GM23338 (cell line): Measurements from ENCODE around the gene SCCPDH. TPM values are rescaled to one million over a fixed set of nuclear protein-coding genes. Genes with fewer than 3 reads are reported as not detected.

Source experiments
- ATAC-seq: fragments of 200-7000 bp; cut with Tn5 transposase; 3 replicates; pipeline ENCODE4 v1.9.1; 2020
- DNase-seq: peaks from one replicate; pipeline ENCODE4 v3.0.0-alpha.2; 2015; ENCODE audit warnings: low spot score
- H2AFZ ChIP-seq: fragments of 200-600 bp; sonication (generic); 2 replicates; pipeline ENCODE4 v1.8.0; 2016; ENCODE audit warnings: antibody characterized with exemption, mild to moderate bottlenecking, moderate library complexity
- H3F3A ChIP-seq: fragments of 200-600 bp; sonication (generic); replicated peaks from 2 replicates; pipeline ENCODE4 v1.8.0; 2017; ENCODE audit warnings: antibody characterized with exemption, mixed run types, low read depth
- H3K27ac ChIP-seq: fragments of 200-600 bp; sonication (generic); 2 replicates; pipeline ENCODE4 v1.6.1; 2016; ENCODE audit warnings: low read depth
- H3K27me3 ChIP-seq: fragments of 200-600 bp; sonication (generic); 2 replicates; pipeline ENCODE4 v1.8.0; 2016; ENCODE audit warnings: mild to moderate bottlenecking, mixed run types, moderate library complexity; ENCODE audit not compliant: insufficient read depth
- H3K36me3 ChIP-seq: fragments of 200-600 bp; sonication (generic); 2 replicates; pipeline ENCODE4 v1.8.0; 2016; ENCODE audit warnings: mild to moderate bottlenecking; ENCODE audit not compliant: insufficient read depth
- H3K4me1 ChIP-seq: fragments of 200-600 bp; sonication (generic); 2 replicates; pipeline ENCODE4 v1.8.0; 2016; ENCODE audit warnings: mild to moderate bottlenecking, moderate library complexity; ENCODE audit not compliant: insufficient read depth
- H3K4me2 ChIP-seq: fragments of 200-600 bp; sonication (generic); 2 replicates; pipeline ENCODE4 v1.7.1; 2017; ENCODE audit warnings: mixed run types
- H3K4me3 ChIP-seq: fragments of 200-600 bp; sonication (generic); 2 replicates; pipeline ENCODE4 v1.6.1; 2016; ENCODE audit warnings: mixed run types
- H3K79me2 ChIP-seq: fragments of 200-600 bp; sonication (generic); replicated peaks from 2 replicates; pipeline ENCODE4 v1.8.0; 2017; ENCODE audit warnings: mild to moderate bottlenecking; ENCODE audit not compliant: insufficient read depth
- H3K9me2 ChIP-seq: fragments of 200-600 bp; sonication (generic); 2 replicates; pipeline ENCODE4 v1.8.0; 2017; ENCODE audit not compliant: insufficient read depth
- H4K20me1 ChIP-seq: fragments of 200-600 bp; sonication (generic); replicated peaks from 2 replicates; pipeline ENCODE4 v1.8.0; 2017; ENCODE audit warnings: mild to moderate bottlenecking; ENCODE audit not compliant: insufficient read depth
- H3K27ac Mint-ChIP-seq: 2 replicates; pipeline ENCODE4 v1.8.0; 2020; ENCODE audit warnings: inconsistent platforms, mild to moderate bottlenecking, moderate library complexity, mixed read lengths
- H3K27me3 Mint-ChIP-seq: 3 replicates; pipeline ENCODE4 v1.8.0; 2022; ENCODE audit warnings: low read depth, mild to moderate bottlenecking, moderate library complexity, mixed read lengths, inconsistent platforms; ENCODE audit not compliant: insufficient read depth, poor library complexity
- H3K36me3 Mint-ChIP-seq: 3 replicates; pipeline ENCODE4 v1.8.0; 2021; ENCODE audit warnings: low read depth, mild to moderate bottlenecking, inconsistent platforms, moderate library complexity, mixed read lengths
- H3K4me1 Mint-ChIP-seq: 3 replicates; pipeline ENCODE4 v1.8.0; 2020; ENCODE audit warnings: mild to moderate bottlenecking, inconsistent platforms, mixed read lengths
- H3K4me3 Mint-ChIP-seq: 3 replicates; pipeline ENCODE4 v1.8.0; 2021; ENCODE audit warnings: moderate library complexity, mild to moderate bottlenecking, inconsistent platforms, mixed read lengths
- H3K9me3 Mint-ChIP-seq: 3 replicates; pipeline ENCODE4 v1.8.0; 2020; ENCODE audit warnings: moderate library complexity, mild to moderate bottlenecking, inconsistent platforms, mixed read lengths
- CREB1 ChIP-seq: fragments of 250-450 bp; sonication (Bioruptor Pico); IDR thresholded peaks from 2 replicates; pipeline ENCODE4 v1.5.0; 2020; ENCODE audit warnings: low read depth, mild to moderate bottlenecking, moderate library complexity
- EZH2 ChIP-seq: fragments of 200-600 bp; sonication (generic); IDR thresholded peaks from one replicate; pipeline ENCODE4 v1.8.0; 2017; ENCODE audit warnings: antibody characterized with exemption, mild to moderate bottlenecking, low read depth; ENCODE audit not compliant: unreplicated experiment
- EZH2phosphoT487 ChIP-seq: fragments of 200-600 bp; sonication (generic); IDR thresholded peaks from one replicate; pipeline ENCODE4 v1.8.1; 2018; ENCODE audit warnings: antibody characterized with exemption; ENCODE audit not compliant: unreplicated experiment
- STAT1 ChIP-seq: IDR thresholded peaks from one replicate; pipeline ENCODE4 v1.6.1; 2016; ENCODE audit warnings: antibody characterized with exemption; ENCODE audit not compliant: unreplicated experiment
- ZNF114 ChIP-seq: fragments of 250-450 bp; sonication (Bioruptor Pico); IDR thresholded peaks from 2 replicates; pipeline ENCODE4 v1.5.0; 2020; ENCODE audit warnings: mild to moderate bottlenecking, moderate library complexity
- polyA plus RNA-seq: library from polyadenylated mRNA; unstranded; fragments of >200 nt; fragmentation: Nextera tagmentation; extraction: Ambion mirVana; gene quantifications from 2 replicates; pipeline ENCODE4 v1.2.1, GENCODE V29; 2016
- total RNA-seq: library from RNA; depleted of rRNA; stranded (reverse); fragments of >200 nt; shearing (Covaris generic); gene quantifications from 2 replicates; pipeline ENCODE4 v1.2.3, GENCODE V29; 2014
- TF ChIP-seq, protein P1 (sequence below), 2 experiments: fragments of 200-600 bp in 1 of 2; sonication (generic) in 1 of 2; conservative IDR thresholded peaks; 2 replicates each; pipeline versions ENCODE4 v1.5.1 to v1.6.1; 2016 to 2017; ENCODE audit warnings: antibody characterized with exemption in 2 of 2, low read depth in 2 of 2, mild to moderate bottlenecking in 2 of 2, moderate library complexity in 1 of 2
- TF ChIP-seq, protein P2 (sequence below): IDR thresholded peaks from one replicate; pipeline ENCODE4 v1.6.1; 2018; ENCODE audit warnings: antibody characterized with exemption; ENCODE audit not compliant: unreplicated experiment
- TF ChIP-seq, protein P3 (sequence below): fragments of 250-450 bp; sonication (Bioruptor Pico); IDR thresholded peaks from 2 replicates; pipeline ENCODE4 v1.5.0; 2020; ENCODE audit warnings: mild to moderate bottlenecking, moderate library complexity

SCCPDH gene
- total and polyA plus RNA-seq, 2 experiments from 2014 or later, result 14.4 to 18.8 TPM

DNA sequence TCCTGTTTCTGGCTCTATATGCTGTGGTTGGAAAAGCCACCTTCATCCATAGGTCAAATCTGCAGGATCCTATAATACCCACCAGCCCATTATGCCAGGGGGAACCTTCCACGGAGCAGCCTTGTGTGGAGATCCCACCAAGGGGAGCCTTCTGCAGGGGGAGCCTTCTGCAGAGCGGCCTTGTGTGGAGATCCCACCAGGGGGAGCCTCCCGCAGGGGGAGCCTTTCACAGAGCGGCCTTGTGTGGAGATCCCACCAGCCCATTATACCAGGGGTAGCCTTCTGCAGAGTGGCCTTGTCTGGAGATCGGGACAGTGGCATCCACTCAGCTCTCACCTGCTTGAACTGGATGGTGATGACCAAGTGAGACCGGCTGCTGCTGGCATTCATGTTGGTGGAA, 85.3 kb downstream of the SCCPDH start:
- Histone ChIP-seq H3K4me1 (peaks cover 11% of the 10 kb centered on the region; the same call in 1 of the 2 replicates), H3K36me3 (no peaks in the 10 kb centered on the region), H2AFZ (no peak overlapping the region), H3K79me2 (no peaks in the 10 kb centered on the region), H3K4me2 (no peak overlapping the region), H3K9me2 (no peaks in the 10 kb centered on the region), H3K4me3 (no peak overlapping the region), H3K27me3 (no peaks in the 10 kb centered on the region), H3K27ac (no peak overlapping the region), H3F3A (no peaks in the 10 kb centered on the region), H4K20me1 (no peaks in the 10 kb centered on the region)
- no peak for DNase-seq
- H3K9me3 Mint-ChIP-seq, result peaks cover 8% of the 10 kb centered on the region; the same call in 1 of the 3 replicates
- H3K4me3 Mint-ChIP-seq, result no peak overlapping the region
- TF ChIP-seq, protein P1, sequence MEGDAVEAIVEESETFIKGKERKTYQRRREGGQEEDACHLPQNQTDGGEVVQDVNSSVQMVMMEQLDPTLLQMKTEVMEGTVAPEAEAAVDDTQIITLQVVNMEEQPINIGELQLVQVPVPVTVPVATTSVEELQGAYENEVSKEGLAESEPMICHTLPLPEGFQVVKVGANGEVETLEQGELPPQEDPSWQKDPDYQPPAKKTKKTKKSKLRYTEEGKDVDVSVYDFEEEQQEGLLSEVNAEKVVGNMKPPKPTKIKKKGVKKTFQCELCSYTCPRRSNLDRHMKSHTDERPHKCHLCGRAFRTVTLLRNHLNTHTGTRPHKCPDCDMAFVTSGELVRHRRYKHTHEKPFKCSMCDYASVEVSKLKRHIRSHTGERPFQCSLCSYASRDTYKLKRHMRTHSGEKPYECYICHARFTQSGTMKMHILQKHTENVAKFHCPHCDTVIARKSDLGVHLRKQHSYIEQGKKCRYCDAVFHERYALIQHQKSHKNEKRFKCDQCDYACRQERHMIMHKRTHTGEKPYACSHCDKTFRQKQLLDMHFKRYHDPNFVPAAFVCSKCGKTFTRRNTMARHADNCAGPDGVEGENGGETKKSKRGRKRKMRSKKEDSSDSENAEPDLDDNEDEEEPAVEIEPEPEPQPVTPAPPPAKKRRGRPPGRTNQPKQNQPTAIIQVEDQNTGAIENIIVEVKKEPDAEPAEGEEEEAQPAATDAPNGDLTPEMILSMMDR (conservative IDR thresholded peaks at IDR 0.05; ENCODE audit: low read depth in 2 of 2), result peak in 1 of 2 experiments; percentile 34; a peak in 3 of 4 replicates
- TF ChIP-seq, protein P2, sequence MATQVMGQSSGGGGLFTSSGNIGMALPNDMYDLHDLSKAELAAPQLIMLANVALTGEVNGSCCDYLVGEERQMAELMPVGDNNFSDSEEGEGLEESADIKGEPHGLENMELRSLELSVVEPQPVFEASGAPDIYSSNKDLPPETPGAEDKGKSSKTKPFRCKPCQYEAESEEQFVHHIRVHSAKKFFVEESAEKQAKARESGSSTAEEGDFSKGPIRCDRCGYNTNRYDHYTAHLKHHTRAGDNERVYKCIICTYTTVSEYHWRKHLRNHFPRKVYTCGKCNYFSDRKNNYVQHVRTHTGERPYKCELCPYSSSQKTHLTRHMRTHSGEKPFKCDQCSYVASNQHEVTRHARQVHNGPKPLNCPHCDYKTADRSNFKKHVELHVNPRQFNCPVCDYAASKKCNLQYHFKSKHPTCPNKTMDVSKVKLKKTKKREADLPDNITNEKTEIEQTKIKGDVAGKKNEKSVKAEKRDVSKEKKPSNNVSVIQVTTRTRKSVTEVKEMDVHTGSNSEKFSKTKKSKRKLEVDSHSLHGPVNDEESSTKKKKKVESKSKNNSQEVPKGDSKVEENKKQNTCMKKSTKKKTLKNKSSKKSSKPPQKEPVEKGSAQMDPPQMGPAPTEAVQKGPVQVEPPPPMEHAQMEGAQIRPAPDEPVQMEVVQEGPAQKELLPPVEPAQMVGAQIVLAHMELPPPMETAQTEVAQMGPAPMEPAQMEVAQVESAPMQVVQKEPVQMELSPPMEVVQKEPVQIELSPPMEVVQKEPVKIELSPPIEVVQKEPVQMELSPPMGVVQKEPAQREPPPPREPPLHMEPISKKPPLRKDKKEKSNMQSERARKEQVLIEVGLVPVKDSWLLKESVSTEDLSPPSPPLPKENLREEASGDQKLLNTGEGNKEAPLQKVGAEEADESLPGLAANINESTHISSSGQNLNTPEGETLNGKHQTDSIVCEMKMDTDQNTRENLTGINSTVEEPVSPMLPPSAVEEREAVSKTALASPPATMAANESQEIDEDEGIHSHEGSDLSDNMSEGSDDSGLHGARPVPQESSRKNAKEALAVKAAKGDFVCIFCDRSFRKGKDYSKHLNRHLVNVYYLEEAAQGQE, result no peak
- peaks cover 22% of the 10 kb centered on the region for H3K4me1 Mint-ChIP-seq
- ATAC-seq, result peak; percentile 36; the same call in 2 of the 3 replicates
- H3K27me3 Mint-ChIP-seq, result peaks cover 14% of the 10 kb centered on the region
- no peak overlapping the region for H3K27ac Mint-ChIP-seq
- peaks cover 8% of the 10 kb centered on the region; the same call in 2 of the 3 replicates for H3K36me3 Mint-ChIP-seq

DNA sequence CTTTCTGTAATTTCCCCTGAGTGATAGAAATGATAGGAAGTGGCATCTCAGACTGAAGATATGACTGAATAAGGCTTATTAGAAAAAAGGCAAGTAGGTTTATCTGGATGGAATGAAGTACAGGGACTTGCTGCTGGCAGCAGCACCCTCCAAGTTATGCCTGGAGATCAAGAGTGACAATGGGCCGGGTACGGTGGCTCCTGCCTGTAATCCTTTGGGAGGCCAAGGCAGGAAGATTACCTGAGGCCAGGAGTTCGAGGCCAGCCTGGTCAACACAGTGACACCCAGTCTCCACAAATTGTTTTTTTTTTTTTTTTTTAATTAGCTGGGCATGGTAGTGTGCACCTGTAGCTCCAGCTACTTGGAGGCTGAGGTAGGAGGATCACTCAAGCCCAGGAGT, 87.8 kb downstream of the SCCPDH start:
- H3K27ac Mint-ChIP-seq, result no peak overlapping the region
- no peaks in the 10 kb centered on the region for H3K27me3 ChIP-seq
- ATAC-seq, result no peak
- no peak for TF ChIP-seq CREB1
- TF ChIP-seq, protein P3, sequence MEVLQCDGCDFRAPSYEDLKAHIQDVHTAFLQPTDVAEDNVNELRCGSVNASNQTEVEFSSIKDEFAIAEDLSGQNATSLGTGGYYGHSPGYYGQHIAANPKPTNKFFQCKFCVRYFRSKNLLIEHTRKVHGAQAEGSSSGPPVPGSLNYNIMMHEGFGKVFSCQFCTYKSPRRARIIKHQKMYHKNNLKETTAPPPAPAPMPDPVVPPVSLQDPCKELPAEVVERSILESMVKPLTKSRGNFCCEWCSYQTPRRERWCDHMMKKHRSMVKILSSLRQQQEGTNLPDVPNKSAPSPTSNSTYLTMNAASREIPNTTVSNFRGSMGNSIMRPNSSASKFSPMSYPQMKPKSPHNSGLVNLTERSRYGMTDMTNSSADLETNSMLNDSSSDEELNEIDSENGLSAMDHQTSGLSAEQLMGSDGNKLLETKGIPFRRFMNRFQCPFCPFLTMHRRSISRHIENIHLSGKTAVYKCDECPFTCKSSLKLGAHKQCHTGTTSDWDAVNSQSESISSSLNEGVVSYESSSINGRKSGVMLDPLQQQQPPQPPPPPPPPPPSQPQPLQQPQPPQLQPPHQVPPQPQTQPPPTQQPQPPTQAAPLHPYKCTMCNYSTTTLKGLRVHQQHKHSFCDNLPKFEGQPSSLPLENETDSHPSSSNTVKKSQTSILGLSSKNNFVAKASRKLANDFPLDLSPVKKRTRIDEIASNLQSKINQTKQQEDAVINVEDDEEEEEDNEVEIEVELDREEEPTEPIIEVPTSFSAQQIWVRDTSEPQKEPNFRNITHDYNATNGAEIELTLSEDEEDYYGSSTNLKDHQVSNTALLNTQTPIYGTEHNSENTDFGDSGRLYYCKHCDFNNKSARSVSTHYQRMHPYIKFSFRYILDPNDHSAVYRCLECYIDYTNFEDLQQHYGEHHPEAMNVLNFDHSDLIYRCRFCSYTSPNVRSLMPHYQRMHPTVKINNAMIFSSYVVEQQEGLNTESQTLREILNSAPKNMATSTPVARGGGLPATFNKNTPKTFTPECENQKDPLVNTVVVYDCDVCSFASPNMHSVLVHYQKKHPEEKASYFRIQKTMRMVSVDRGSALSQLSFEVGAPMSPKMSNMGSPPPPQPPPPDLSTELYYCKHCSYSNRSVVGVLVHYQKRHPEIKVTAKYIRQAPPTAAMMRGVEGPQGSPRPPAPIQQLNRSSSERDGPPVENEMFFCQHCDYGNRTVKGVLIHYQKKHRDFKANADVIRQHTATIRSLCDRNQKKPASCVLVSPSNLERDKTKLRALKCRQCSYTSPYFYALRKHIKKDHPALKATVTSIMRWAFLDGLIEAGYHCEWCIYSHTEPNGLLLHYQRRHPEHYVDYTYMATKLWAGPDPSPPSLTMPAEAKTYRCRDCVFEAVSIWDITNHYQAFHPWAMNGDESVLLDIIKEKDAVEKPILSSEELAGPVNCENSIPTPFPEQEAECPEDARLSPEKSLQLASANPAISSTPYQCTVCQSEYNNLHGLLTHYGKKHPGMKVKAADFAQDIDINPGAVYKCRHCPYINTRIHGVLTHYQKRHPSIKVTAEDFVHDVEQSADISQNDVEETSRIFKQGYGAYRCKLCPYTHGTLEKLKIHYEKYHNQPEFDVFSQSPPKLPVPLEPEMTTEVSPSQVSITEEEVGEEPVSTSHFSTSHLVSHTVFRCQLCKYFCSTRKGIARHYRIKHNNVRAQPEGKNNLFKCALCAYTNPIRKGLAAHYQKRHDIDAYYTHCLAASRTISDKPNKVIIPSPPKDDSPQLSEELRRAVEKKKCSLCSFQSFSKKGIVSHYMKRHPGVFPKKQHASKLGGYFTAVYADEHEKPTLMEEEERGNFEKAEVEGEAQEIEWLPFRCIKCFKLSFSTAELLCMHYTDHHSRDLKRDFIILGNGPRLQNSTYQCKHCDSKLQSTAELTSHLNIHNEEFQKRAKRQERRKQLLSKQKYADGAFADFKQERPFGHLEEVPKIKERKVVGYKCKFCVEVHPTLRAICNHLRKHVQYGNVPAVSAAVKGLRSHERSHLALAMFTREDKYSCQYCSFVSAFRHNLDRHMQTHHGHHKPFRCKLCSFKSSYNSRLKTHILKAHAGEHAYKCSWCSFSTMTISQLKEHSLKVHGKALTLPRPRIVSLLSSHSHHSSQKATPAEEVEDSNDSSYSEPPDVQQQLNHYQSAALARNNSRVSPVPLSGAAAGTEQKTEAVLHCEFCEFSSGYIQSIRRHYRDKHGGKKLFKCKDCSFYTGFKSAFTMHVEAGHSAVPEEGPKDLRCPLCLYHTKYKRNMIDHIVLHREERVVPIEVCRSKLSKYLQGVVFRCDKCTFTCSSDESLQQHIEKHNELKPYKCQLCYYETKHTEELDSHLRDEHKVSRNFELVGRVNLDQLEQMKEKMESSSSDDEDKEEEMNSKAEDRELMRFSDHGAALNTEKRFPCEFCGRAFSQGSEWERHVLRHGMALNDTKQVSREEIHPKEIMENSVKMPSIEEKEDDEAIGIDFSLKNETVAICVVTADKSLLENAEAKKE (CRISPR knock-in tag), result no peak
- TF ChIP-seq ZNF114, result no peak
- no peak for TF ChIP-seq EZH2phosphoT487
- TF ChIP-seq STAT1, result no peak
- TF ChIP-seq EZH2, result no peak

More for the DNA sequence above, 87.8 kb downstream of the SCCPDH start:
- Histone ChIP-seq H4K20me1 (no peaks in the 10 kb centered on the region), H3K27ac (no peak overlapping the region), H3K79me2 (no peaks in the 10 kb centered on the region), H3F3A (no peaks in the 10 kb centered on the region), H3K4me3 (no peak overlapping the region), H3K4me1 (peaks cover 11% of the 10 kb centered on the region; the same call in 1 of the 2 replicates), H2AFZ (no peak overlapping the region), H3K36me3 (no peaks in the 10 kb centered on the region; the same call in 1 of the 2 replicates), H3K4me2 (no peak overlapping the region), H3K9me2 (no peaks in the 10 kb centered on the region)
- Mint-ChIP-seq H3K9me3 (peaks cover 8% of the 10 kb centered on the region; the same call in 2 of the 3 replicates), H3K4me3 (no peak overlapping the region), H3K4me1 (peaks cover 22% of the 10 kb centered on the region), H3K36me3 (peaks cover 8% of the 10 kb centered on the region; the same call in 2 of the 3 replicates), H3K27me3 (peaks cover 17% of the 10 kb centered on the region)
- no peak for DNase-seq
